ENCODE results near the gene TEX30.

TEX30 gene

GRCh38 chr13:102812611-102813287 is 39.2 kb upstream of the TEX30 start:
- no peak for DNase-seq (ENCODE audit: extremely low read depth, low read depth)
- no peak for TF ChIP-seq CTCF (IDR thresholded peaks at IDR 0.05; ENCODE audit: low read depth, low read length)

- no peak for DNase-seq (ENCODE audit: extremely low read depth, low read depth)
- TF ChIP-seq CTCF (IDR thresholded peaks at IDR 0.05; ENCODE audit: low read depth, low read length) = no peak
These were observed 34.1 kb upstream of the TEX30 start for GRCh38 chr13:102807699-102808098.

GRCh38 chr13:102805680-102806079 is 32.1 kb upstream of the TEX30 start:
- DNase-seq (ENCODE audit: extremely low read depth, low read depth) = no peak
- no peak for TF ChIP-seq CTCF (IDR thresholded peaks at IDR 0.05; ENCODE audit: low read depth, low read length)

GRCh38 chr13:102800145-102801041 is 26.8 kb upstream of the TEX30 start:
- peak; percentile 46 for DNase-seq (ENCODE audit: extremely low read depth, low read depth)
- peak; percentile 70 for TF ChIP-seq CTCF (IDR thresholded peaks at IDR 0.05; ENCODE audit: low read depth, low read length)

- TF ChIP-seq CTCF (IDR thresholded peaks at IDR 0.05; ENCODE audit: low read depth, low read length) = no peak
- DNase-seq (ENCODE audit: extremely low read depth, low read depth) = no peak
These were observed 26.0 kb upstream of the TEX30 start for GRCh38 chr13:102799426-102800144.

GRCh38 chr13:102798581-102799425 is 25.2 kb upstream of the TEX30 start, which contains the start of the genes BIVM and POGLUT2:
BIVM (plus strand) TSS chr13:102799119; CDS start chr13:102807268, 8,149 bp downstream.
POGLUT2 (minus strand) TSS chr13:102798976; CDS start chr13:102798670, 306 bp downstream.
- no peak for TF ChIP-seq CTCF (IDR thresholded peaks at IDR 0.05; ENCODE audit: low read depth, low read length)
- DNase-seq (ENCODE audit: extremely low read depth, low read depth) = peak; percentile 74

Data from AG09319 (cell line).